HG03457 (cell line): ENCODE data around the gene DYDC1.
"Not testable (repeated sequence)": the region's sequence is repeated elsewhere in the genome, so short reads cannot be mapped to it uniquely, and the experiment has no call there.

Experiments used
- ATAC-seq: cut with Tn5 transposase; IDR thresholded peaks from one replicate; pipeline ENCODE4 v1.9.1; 2021; ENCODE audit warnings: moderate number of reproducible peaks; ENCODE audit not compliant: unreplicated experiment

The DYDC1 gene

GRCh38 chr10:80344912-80345311 lies 11.6 kb downstream of the DYDC1 start:
- ATAC-seq: no peak

GRCh38 chr10:80344276-80344675 lies 12.3 kb downstream of the DYDC1 start:
- no peak for ATAC-seq

- ATAC-seq: no peak
Observed at GRCh38 chr10:80333983-80334382, 22.6 kb downstream of the DYDC1 start.

- no peak for ATAC-seq
Observed at GRCh38 chr10:80324891-80325364, 31.6 kb downstream of the DYDC1 start.

GRCh38 chr10:80324086-80324485 lies 32.5 kb downstream of the DYDC1 start:
- no peak for ATAC-seq

GRCh38 chr10:80323311-80323710 lies 33.2 kb downstream of the DYDC1 start:
- no peak for ATAC-seq

GRCh38 chr10:80322711-80323110 lies 33.8 kb downstream of the DYDC1 start:
- no peak for ATAC-seq

GRCh38 chr10:80322158-80322557 lies 34.4 kb downstream of the DYDC1 start:
- ATAC-seq: no peak

GRCh38 chr10:80321183-80321582 lies 35.4 kb downstream of the DYDC1 start:
- no peak for ATAC-seq

- ATAC-seq: no peak
Observed at GRCh38 chr10:80320377-80320776, 36.2 kb downstream of the DYDC1 start.

GRCh38 chr10:80319725-80320290 lies 36.7 kb downstream of the DYDC1 start:
- ATAC-seq: no peak

- ATAC-seq: no peak
Observed at GRCh38 chr10:80319318-80319717, 37.2 kb downstream of the DYDC1 start.

- no peak for ATAC-seq
Observed at GRCh38 chr10:80318742-80319141, 37.8 kb downstream of the DYDC1 start.

- no peak for ATAC-seq
Observed at GRCh38 chr10:80315391-80315790, 41.2 kb downstream of the DYDC1 start.

- ATAC-seq: no peak
Observed at GRCh38 chr10:80313523-80313922, 43.0 kb downstream of the DYDC1 start.

- not testable (repeated sequence) for ATAC-seq
Observed at GRCh38 chr10:80305989-80306388, 50.6 kb downstream of the DYDC1 start.

GRCh38 chr10:80296942-80297341 lies 59.6 kb downstream of the DYDC1 start:
- ATAC-seq: no peak

GRCh38 chr10:80292607-80293239 lies 63.8 kb downstream of the DYDC1 start:
- ATAC-seq: no peak

- ATAC-seq: no peak
Observed at GRCh38 chr10:80290474-80291220, 65.9 kb downstream of the DYDC1 start.

- no peak for ATAC-seq
Observed at GRCh38 chr10:80289451-80290287, 66.9 kb downstream of the DYDC1 start, which contains the start of gene MAT1A. TSS of gene MAT1A (minus strand) at chr10:80289658. CDS start at chr10:80289423, 235 bp downstream.

- no peak for ATAC-seq
Observed at GRCh38 chr10:80288849-80289248, 67.7 kb downstream of the DYDC1 start.
